Measurements from ENCODE around the gene DLG2.
"Not testable (repeated sequence)": the region's sequence is repeated elsewhere in the genome, so short reads cannot be mapped to it uniquely, and the experiment has no call there.

Gene DLG2

DNA sequence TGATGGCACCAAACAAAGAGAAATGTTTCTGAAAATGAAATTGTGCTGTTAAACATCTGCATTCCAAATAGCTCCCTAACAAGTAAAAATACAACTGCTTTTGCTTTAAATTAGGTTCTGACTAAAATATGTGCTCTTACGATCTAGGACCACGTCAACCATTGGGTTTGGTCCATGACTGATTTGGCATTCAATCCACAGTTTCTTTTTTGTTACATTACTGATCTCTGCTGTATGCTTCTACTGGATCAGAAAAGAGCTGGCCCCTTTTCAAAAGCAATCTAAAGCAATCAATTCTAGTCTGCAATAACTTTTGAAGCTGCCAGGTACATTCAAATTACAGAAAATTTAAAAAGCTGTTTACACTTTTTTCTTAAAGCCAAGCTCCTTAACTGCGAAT is 1293.9 kb downstream of the DLG2 start:
- H3K27ac ChIP-seq, result no peak overlapping the region
- no peak for TF ChIP-seq ZFX (IDR thresholded peaks at IDR 0.05; ENCODE audit: borderline replicate concordance)
- TF ChIP-seq, protein P1, sequence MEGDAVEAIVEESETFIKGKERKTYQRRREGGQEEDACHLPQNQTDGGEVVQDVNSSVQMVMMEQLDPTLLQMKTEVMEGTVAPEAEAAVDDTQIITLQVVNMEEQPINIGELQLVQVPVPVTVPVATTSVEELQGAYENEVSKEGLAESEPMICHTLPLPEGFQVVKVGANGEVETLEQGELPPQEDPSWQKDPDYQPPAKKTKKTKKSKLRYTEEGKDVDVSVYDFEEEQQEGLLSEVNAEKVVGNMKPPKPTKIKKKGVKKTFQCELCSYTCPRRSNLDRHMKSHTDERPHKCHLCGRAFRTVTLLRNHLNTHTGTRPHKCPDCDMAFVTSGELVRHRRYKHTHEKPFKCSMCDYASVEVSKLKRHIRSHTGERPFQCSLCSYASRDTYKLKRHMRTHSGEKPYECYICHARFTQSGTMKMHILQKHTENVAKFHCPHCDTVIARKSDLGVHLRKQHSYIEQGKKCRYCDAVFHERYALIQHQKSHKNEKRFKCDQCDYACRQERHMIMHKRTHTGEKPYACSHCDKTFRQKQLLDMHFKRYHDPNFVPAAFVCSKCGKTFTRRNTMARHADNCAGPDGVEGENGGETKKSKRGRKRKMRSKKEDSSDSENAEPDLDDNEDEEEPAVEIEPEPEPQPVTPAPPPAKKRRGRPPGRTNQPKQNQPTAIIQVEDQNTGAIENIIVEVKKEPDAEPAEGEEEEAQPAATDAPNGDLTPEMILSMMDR (IDR thresholded peaks at IDR 0.05), result no peak

DNA sequence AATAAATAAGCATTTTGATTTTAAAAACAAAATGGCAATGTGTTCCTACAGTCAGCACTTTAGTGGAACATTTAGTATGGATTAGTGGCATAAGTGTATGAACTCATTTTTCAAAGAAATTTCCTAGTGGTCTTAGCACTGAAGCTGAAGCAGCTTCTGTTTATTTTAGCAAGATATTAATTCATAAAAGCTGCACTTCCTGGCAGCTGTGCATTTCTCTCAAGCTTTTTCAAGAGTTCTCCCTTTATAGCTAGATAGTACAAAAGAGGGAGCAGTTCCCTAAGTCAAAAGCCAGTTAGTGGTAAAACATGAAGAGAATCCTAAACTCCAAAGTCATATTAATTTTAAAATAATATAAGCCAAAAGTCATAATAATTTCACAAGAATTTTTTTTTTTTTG is 1304.9 kb downstream of the DLG2 start:
- TF ChIP-seq, protein P1 (IDR thresholded peaks at IDR 0.05), result no peak
- TF ChIP-seq ZFX (IDR thresholded peaks at IDR 0.05; ENCODE audit: borderline replicate concordance), result no peak
- no peak overlapping the region for H3K27ac ChIP-seq

DNA sequence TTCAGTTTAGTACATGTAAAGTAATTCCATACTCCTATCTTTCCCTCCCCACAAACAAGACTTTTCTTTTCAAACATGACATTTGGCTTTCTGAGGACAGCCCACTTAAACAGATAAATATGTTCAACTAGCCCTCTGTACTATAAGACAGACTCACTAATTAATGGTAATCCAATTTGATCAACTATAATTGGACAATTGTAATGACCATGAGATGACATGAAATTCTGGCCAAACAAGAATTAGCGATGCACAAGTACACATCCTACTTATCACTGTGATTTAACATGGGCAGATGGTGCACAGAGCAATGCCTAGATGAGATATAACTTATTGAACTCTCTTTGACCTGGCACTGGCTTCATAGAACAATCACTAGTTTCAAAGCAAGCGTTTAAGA is 1307.3 kb downstream of the DLG2 start:
- no peak overlapping the region for H3K27ac ChIP-seq
- TF ChIP-seq, protein P1 (IDR thresholded peaks at IDR 0.05), result no peak
- TF ChIP-seq ZFX (IDR thresholded peaks at IDR 0.05; ENCODE audit: borderline replicate concordance), result no peak

DNA sequence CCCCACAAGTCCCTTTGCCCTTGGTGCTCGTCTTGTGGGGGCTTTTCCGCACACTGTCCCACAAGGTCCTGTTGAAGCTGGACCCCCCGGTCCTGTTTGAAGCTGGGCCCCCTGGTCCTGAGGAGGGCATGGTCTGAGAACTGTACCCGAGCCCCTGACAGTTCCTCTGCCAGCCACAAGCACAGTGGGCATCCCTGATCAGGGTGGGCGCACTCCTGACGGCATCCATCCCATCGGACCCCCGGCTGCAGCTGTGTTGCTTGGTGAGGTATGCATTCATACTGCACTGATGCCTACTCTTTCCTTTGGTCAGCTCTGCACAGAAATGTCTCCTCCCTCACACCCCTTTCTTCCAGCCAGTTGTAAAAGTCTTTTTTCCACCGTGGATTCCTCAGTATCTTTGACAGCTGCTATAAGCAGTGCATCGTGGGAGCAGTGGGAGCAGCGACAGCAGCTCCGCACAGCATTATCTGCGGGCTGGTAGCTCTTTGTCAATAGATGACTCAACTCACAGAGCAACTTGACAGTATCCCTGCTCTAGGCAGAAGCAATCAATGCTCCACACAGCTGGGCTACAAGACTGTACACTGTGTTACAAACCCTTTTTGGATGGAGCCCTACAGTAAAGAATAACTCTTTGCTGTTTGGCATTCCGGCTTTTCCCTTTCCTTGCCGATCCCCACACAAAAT is 1310.1 kb downstream of the DLG2 start:
- no peak overlapping the region for H3K27ac ChIP-seq
- TF ChIP-seq, protein P1 (IDR thresholded peaks at IDR 0.05), result no peak
- TF ChIP-seq ZFX (IDR thresholded peaks at IDR 0.05; ENCODE audit: borderline replicate concordance), result no peak

DNA sequence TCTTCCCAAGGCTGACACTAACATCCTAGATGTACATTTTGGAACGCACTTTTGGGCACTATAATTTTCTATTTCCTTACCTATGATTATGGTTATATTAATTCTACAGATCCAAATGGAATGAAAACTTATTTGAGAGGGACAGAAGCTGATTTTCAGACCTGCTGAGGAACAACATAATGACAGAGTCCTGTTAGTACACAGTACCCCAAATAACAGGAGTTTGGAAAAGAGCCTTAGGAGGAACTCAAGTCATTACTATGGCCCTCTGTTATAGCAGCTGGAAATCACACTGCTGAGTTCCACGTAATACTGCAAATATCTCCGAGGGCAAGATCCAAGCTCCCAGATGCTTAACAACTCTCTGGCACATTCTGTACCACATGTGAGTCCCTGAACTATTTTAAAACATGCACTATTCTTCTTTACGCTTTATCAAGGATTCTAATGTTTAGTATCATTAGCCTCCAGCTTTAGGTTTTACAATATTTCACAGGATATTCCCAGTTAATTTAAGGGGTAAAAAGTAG is 1313.2 kb downstream of the DLG2 start:
- TF ChIP-seq ZFX (IDR thresholded peaks at IDR 0.05; ENCODE audit: borderline replicate concordance), result no peak
- TF ChIP-seq, protein P1 (IDR thresholded peaks at IDR 0.05), result no peak
- no peak overlapping the region for H3K27ac ChIP-seq

DNA sequence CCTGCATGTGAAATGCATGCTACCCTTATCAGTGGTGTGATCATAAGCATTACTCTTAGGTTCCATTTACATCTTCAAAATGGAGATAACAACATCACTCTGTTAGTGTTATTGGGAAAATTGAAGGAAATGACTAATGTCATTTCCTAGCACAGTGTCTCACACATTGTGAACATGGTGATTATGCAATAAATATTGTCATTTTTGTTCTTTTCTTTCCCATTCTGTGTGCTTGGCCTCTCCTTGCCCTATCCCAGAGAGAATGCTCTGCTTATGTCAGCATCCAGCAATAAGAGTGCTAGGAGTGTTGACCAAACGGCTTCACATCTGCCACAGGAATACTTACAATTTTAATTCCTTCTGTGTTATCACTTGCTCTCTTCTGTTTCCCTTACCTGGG is 1316.9 kb downstream of the DLG2 start:
- no peak overlapping the region for H3K27ac ChIP-seq
- no peak for TF ChIP-seq ZFX (IDR thresholded peaks at IDR 0.05; ENCODE audit: borderline replicate concordance)
- TF ChIP-seq, protein P1 (IDR thresholded peaks at IDR 0.05), result no peak

DNA sequence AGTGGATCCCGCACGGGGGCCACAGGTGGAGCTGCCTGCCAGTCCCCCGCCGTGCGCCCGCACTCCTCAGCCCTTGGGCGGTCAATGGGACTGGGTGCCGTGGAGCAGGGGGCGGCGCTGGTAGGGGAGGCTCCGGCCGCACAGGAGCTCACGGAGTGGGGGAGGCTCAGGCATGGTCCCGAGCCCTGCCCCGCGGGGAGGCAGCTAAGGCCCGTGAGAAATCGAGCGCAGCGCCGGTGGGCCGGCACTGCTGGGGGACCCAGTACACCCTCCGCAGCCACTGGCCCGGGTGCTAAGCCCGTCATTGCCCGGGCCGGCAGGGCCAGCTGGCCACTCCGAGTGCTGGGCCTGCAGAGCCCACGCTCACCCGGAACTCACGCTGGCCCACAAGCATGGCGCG is 1318.7 kb downstream of the DLG2 start:
- not testable (repeated sequence) for H3K27ac ChIP-seq

DNA sequence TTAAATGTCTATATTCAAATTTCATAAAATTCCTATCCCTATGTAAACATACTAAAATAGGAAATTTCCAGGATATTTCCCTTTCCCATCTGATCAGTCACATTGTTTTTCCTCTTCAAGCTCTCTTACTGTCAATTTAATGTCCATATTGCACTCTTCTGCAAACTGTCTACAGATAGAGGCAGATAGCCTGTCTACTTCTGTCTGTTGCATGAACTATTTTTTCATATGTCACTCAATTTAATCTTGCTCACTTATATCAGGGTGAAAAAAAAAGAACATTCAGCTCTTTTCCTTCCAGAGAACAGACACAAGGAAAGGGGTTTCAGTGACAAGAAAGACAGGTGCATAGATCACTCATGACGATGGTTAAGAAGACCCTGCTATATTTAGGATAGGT is 1327.1 kb downstream of the DLG2 start:
- TF ChIP-seq ZFX (IDR thresholded peaks at IDR 0.05; ENCODE audit: borderline replicate concordance), result no peak
- TF ChIP-seq, protein P1 (IDR thresholded peaks at IDR 0.05), result no peak
- H3K27ac ChIP-seq, result no peak overlapping the region

Data from 22Rv1 (cell line).